Caco-2 (cell line): ENCODE measurements around the gene NUDT19. TPM values are rescaled to one million over a fixed set of nuclear protein-coding genes. Genes with fewer than 3 reads are reported as not detected.

Source experiments
- BruUV-seq: library from RNA; stranded (reverse); fragments of 400-500 nt; replicated peaks from 2 replicates; lab custom pipeline; 2021; lab: Mats Ljungman, UMichigan
- CTCF ChIA-PET: fragments of 300-600 bp; sonication (Branson Sonifier 250); formaldehyde crosslinking; loops from one replicate; lab custom pipeline; 2022; ENCODE audit warnings: antibody characterized with exemption; lab: Charles Lee
- POLR2A ChIA-PET: fragments of 300-600 bp; sonication (Branson Sonifier 250); formaldehyde crosslinking; loops from one replicate; lab custom pipeline; 2022; ENCODE audit warnings: antibody characterized with exemption; lab: Charles Lee
- DNase-seq, 2 experiments: peaks; one replicate each; pipeline versions ENCODE4 v3.0.0 to v3.0.0-alpha.2; 2020 to 2022
- H3K27me3 ChIP-seq: replicated peaks from 2 replicates; pipeline ENCODE4 v1.6.0; 2011; ENCODE audit warnings: low read length; ENCODE audit not compliant: control insufficient read depth, insufficient read depth
- H3K36me3 ChIP-seq: 2 replicates; pipeline ENCODE4 v1.5.1; 2011; ENCODE audit warnings: low read length; ENCODE audit not compliant: control insufficient read depth, insufficient read depth
- H3K4me1 ChIP-seq: fragments of 250-450 bp; sonication (Bioruptor Pico); 2 replicates; pipeline ENCODE4 v1.5.1; 2020; ENCODE audit warnings: mild to moderate bottlenecking
- H3K4me3 ChIP-seq: 2 replicates; pipeline ENCODE4 v1.5.1; 2011; ENCODE audit warnings: low read depth, mild to moderate bottlenecking, control low read depth, low read length
- H3K9me3 ChIP-seq: fragments of 250-450 bp; sonication (Bioruptor Pico); 2 replicates; pipeline ENCODE4 v1.5.1; 2020; ENCODE audit warnings: mild to moderate bottlenecking, moderate library complexity
- H3K27ac Mint-ChIP-seq: one replicate; pipeline ENCODE4 v1.8.0; 2022; ENCODE audit warnings: mixed read lengths; ENCODE audit not compliant: unreplicated experiment
- H3K27me3 Mint-ChIP-seq: one replicate; pipeline ENCODE4 v1.8.0; 2022; ENCODE audit warnings: mixed read lengths; ENCODE audit not compliant: insufficient read depth, unreplicated experiment
- H3K36me3 Mint-ChIP-seq: one replicate; pipeline ENCODE4 v1.8.0; 2022; ENCODE audit warnings: mild to moderate bottlenecking, mixed read lengths; ENCODE audit not compliant: insufficient read depth, unreplicated experiment
- H3K4me1 Mint-ChIP-seq: one replicate; pipeline ENCODE4 v1.8.0; 2022; ENCODE audit warnings: low read depth, mixed read lengths; ENCODE audit not compliant: unreplicated experiment
- H3K4me3 Mint-ChIP-seq: one replicate; pipeline ENCODE4 v1.8.0; 2022; ENCODE audit warnings: mild to moderate bottlenecking, moderate library complexity, mixed read lengths; ENCODE audit not compliant: unreplicated experiment
- H3K9me3 Mint-ChIP-seq: one replicate; pipeline ENCODE4 v1.8.0; 2022; ENCODE audit warnings: mixed read lengths; ENCODE audit not compliant: unreplicated experiment
- intact Hi-C: fragments of 100-400 bp; cut with micrococcal nuclease; formaldehyde crosslinking; loops from one replicate; pipeline ENCODE4 v1.10.0; 2022; ENCODE audit not compliant: unreplicated experiment
- total RNA-seq: library from RNA; stranded (reverse); gene quantifications from 2 replicates; pipeline ENCODE4 v1.2.3, GENCODE V29; 2022
- TF ChIP-seq, protein P1 (sequence below), 2 experiments: fragments of 200-600 bp in 1 of 2; IDR thresholded peaks; 1 replicate in 1 of 2; 2 replicates in 1 of 2; pipeline versions ENCODE4 v1.5.1 to v1.8.0; 2011 to 2022; ENCODE audit warnings: antibody characterized with exemption in 1 of 2, control low read depth in 1 of 2, inconsistent platforms in 1 of 2, low read depth in 1 of 2, low read length in 1 of 2, mild to moderate bottlenecking in 1 of 2, moderate library complexity in 1 of 2; ENCODE audit not compliant: insufficient read depth in 1 of 2, severe bottlenecking in 1 of 2, unreplicated experiment in 1 of 2

NUDT19 gene
- total RNA-seq, 1 experiment from 2014 or later: 24.4 TPM

DNA sequence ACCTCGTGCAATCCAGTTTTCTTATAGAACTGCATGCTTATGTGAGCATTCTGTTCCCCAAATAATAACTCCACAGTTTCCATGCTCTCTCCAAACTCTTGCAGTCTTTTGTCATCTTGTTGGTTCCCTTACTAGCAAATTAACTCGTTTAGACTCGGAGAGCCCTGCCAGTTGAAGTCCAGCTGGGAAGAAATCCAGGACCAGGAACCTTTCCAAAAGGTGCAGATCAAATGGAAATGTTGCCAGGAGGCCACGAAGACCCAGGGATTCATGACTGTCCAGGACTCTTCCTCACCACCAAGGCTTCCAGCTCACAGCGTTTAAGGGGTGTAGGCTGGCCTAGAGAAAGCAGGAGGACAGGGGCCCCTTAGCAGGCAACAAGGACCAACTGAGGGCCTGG lies 25.9 kb downstream of the NUDT19 start:
- Histone ChIP-seq H3K27me3 (no peaks in the 10 kb centered on the region), H3K4me3 (no peak overlapping the region), H3K36me3 (no peaks in the 10 kb centered on the region; the same call in 1 of the 2 replicates), H3K4me1 (peaks cover 7% of the 10 kb centered on the region; the same call in 1 of the 2 replicates), H3K9me3 (no peaks in the 10 kb centered on the region)
- no peak for DNase-seq
- Mint-ChIP-seq H3K27me3 (no peaks in the 10 kb centered on the region), H3K27ac (no peak overlapping the region), H3K9me3 (no peaks in the 10 kb centered on the region), H3K4me1 (peaks cover 11% of the 10 kb centered on the region), H3K36me3 (peaks cover 34% of the 10 kb centered on the region), H3K4me3 (no peak overlapping the region)
- intact Hi-C loops: no loop called here
- TF ChIP-seq, protein P1, sequence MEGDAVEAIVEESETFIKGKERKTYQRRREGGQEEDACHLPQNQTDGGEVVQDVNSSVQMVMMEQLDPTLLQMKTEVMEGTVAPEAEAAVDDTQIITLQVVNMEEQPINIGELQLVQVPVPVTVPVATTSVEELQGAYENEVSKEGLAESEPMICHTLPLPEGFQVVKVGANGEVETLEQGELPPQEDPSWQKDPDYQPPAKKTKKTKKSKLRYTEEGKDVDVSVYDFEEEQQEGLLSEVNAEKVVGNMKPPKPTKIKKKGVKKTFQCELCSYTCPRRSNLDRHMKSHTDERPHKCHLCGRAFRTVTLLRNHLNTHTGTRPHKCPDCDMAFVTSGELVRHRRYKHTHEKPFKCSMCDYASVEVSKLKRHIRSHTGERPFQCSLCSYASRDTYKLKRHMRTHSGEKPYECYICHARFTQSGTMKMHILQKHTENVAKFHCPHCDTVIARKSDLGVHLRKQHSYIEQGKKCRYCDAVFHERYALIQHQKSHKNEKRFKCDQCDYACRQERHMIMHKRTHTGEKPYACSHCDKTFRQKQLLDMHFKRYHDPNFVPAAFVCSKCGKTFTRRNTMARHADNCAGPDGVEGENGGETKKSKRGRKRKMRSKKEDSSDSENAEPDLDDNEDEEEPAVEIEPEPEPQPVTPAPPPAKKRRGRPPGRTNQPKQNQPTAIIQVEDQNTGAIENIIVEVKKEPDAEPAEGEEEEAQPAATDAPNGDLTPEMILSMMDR (IDR thresholded peaks at IDR 0.05; ENCODE audit: insufficient read depth in 1 of 2, low read depth in 1 of 2, low read length in 1 of 2, severe bottlenecking in 1 of 2, unreplicated experiment in 1 of 2): no peak
- ChIA-PET CTCF (no interaction called here), POLR2A (no interaction called here)
- no TSS peak for BruUV-seq

- no TSS peak for BruUV-seq
- Mint-ChIP-seq H3K27ac (no peak overlapping the region), H3K9me3 (no peaks in the 10 kb centered on the region), H3K27me3 (no peaks in the 10 kb centered on the region), H3K36me3 (peaks cover 26% of the 10 kb centered on the region), H3K4me1 (peaks cover 11% of the 10 kb centered on the region), H3K4me3 (no peak overlapping the region)
- no peaks in the 10 kb centered on the region; the same call in 1 of the 2 replicates for H3K36me3 ChIP-seq
- TF ChIP-seq, protein P1 (IDR thresholded peaks at IDR 0.05; ENCODE audit: insufficient read depth in 1 of 2, low read depth in 1 of 2, low read length in 1 of 2, severe bottlenecking in 1 of 2, unreplicated experiment in 1 of 2): no peak
- POLR2A ChIA-PET: no interaction called here
- peaks cover 7% of the 10 kb centered on the region; the same call in 1 of the 2 replicates for H3K4me1 ChIP-seq
- H3K4me3 ChIP-seq: no peak overlapping the region
- H3K27me3 ChIP-seq: no peaks in the 10 kb centered on the region
- CTCF ChIA-PET: no interaction called here
- no peaks in the 10 kb centered on the region for H3K9me3 ChIP-seq
- no peak for DNase-seq
- intact Hi-C loops: no loop called here
These were observed 26.7 kb downstream of the NUDT19 start for GRCh38 chr19:32718286-32718685.

- Histone ChIP-seq H3K4me1 (peaks cover 7% of the 10 kb centered on the region; the same call in 1 of the 2 replicates), H3K4me3 (no peak within 1 kb of the TSS), H3K27me3 (no peaks in the 10 kb centered on the region), H3K9me3 (no peaks in the 10 kb centered on the region; the same call in 1 of the 2 replicates), H3K36me3 (no peaks in the 10 kb centered on the region; the same call in 1 of the 2 replicates)
- Mint-ChIP-seq H3K36me3 (peaks cover 17% of the 10 kb centered on the region), H3K27me3 (no peaks in the 10 kb centered on the region), H3K4me1 (peaks cover 11% of the 10 kb centered on the region), H3K4me3 (no peak within 1 kb of the TSS), H3K27ac (no peak within 1 kb of the TSS), H3K9me3 (no peaks in the 10 kb centered on the region)
- intact Hi-C loops: no loop called here
- TF ChIP-seq, protein P1 (IDR thresholded peaks at IDR 0.05; ENCODE audit: insufficient read depth in 1 of 2, low read depth in 1 of 2, low read length in 1 of 2, severe bottlenecking in 1 of 2, unreplicated experiment in 1 of 2): no peak
- peak in 1 of 2 experiments; percentile 27 for DNase-seq
- ChIA-PET POLR2A (no interaction called here), CTCF (no interaction called here)
- no TSS peak for BruUV-seq
These were observed 28.0 kb downstream of the NUDT19 start, which contains the start of gene TDRD12 for GRCh38 chr19:32719611-32720059. Gene TDRD12, plus strand, starts transcription at chr19:32719767. Its CDS starts 306 bp downstream, at chr19:32720073.
